GM21526 (cell line): Measurements from ENCODE around the gene TMEM248.
"Not testable (repeated sequence)": the region's sequence is repeated elsewhere in the genome, so short reads cannot be mapped to it uniquely, and the experiment has no call there.

Experiments
- ATAC-seq: cut with Tn5 transposase; IDR thresholded peaks from one replicate; pipeline ENCODE4 v1.9.1; 2021; ENCODE audit warnings: moderate library complexity; ENCODE audit not compliant: unreplicated experiment, low FRiP score

TMEM248 gene

DNA sequence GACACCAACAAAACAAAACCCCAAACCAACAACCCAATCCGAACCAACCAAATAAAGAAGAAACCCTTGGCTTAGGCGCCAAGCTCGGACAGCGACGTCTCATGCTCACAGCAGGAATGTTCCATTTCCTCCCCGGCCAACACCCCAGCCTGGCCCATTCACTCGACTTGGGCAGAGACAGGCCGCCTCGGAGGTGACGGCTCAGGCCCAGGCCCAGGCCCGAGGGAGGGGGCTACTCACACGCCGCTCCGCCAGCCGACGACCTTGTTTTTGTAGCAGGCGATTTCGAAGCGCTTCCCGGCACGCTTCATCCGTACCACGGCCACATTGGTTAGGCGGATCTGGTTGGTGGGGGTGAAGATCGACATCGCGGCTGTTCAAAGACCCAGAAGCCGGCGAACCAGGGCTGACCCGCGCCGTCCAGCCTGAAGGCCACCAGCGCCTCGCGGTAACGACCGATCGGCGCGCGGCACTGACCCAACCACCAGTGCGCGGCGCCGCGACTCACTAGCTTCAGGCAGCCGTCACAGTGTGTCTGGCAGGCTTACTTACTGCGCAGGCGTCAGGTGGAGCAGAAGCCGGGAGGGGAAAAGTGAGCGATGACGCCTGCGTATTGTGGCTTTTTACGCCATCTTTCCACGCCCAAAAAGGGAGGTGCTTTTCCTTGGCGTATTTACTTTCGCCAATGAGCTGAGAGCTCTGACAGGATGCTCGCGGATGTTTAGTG lies 74.2 kb downstream of the TMEM248 start, which contains the start of gene SBDS:
TSS of gene SBDS (minus strand) at position 537 of the 727 bp plus-strand sequence. CDS start at position 368, 169 bp downstream.
- ATAC-seq: peak; percentile 54

DNA sequence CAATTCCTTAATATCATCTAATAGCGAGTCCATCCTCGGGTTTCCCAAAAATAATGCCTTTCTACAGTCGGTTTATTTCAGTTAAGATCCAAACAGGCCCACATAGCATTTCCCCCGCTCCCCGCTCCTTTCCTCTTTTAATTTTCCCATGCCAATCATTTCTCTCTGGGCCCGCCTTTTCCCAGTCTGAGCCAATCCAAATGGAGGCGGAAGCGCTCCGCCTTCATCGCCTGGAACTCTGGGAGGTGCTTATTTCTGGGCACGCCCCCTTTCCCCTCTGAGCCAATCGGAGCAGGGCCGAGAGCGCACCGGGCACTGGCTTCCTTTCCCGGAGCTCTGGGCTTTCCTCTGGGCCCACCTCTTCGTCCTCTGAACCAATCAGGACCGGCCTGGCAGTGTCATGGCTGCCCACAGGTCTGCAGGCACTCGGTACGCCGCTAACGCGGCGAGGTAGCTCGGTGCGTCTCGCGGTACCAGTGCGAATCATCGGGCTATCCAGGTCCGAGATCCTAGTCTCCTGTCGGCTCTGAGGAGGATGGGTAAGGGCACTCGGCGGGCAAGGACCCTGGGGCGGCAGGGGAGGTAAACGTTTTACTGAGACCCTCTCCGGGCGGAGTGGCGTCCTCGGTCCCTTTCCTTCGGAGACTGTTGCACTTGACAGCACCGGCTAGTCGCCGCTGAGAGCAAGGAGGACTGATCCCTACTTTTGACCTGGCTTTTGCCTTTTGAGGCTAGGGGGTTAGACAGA lies 75.6 kb downstream of the TMEM248 start, which contains the start of gene TYW1:
TSS of gene TYW1 (plus strand) at position 390 of the 748 bp plus-strand sequence. CDS start at position 536, 146 bp downstream.
- ATAC-seq: peak; percentile 85

DNA sequence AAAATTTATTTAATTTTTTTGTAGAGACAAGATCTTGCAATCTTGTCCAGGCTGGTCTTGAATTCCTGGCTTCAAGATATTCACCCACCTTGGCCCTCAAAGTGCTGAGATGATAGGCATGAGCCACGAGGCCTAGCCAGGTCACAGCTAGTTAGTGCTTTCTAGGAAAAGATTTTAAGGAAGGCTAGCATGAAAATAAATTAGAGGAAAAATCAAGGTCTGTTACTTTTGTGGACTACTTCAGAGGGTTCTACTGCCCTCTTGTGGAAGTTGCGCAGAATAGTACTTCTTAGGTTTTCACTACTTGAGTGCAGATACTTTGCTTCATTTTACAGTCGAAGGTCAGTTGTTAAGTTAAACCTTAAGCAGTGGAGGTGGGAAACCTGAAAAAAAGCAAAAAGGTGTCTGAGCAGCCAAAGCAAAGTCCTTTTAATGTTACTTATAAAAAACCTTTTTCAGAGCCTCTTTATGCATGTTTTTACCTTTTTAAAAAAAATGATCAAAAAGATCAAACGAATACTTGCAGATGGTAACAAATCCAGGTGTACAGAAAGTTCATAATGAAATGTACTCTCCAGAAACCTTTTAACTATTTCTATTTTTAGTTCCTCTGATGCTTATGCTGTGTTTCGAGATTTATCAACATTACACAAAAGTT lies 79.7 kb downstream of the TMEM248 start:
- not testable (repeated sequence) for ATAC-seq

DNA sequence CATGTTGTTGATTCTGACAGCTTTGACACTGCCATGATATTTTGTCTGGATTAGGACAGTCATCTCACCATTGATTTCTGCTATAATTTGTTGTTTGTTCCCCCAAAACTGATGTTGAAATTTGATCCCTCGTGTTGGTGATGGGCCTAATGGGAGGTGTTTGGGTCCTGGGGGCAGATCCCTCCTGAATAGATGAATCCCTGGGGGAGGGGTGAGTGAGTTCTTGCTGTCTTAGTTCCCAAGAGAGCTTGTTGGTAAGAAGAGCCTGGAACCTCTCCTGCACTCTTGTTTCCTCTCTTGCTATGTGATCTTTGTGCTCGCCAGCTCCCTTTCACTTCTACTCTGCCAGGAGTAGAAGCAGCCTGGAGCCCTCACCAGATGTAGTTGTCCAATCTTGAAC lies 83.1 kb downstream of the TMEM248 start:
- ATAC-seq: not testable (repeated sequence)

DNA sequence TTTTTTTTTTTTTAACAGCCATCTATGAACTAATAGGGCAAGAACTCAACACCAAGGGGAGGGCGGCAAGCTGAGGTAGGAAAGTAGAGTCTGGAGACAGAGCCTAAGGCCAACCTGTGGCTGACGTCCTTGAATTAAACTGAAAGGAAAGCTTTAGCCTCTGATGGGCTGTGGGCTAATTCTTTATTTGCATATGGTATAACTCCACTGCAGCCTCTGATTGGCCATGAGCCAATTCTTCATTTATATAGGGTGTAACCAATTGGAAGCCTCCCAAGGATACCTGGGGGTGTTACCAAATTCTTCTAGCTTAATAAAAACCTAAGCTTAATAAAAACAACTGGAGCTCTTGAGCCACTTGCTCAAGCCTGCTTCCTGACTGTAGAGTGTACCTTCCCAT lies 85.9 kb downstream of the TMEM248 start:
- no peak for ATAC-seq
